Ovary (tissue), 9 donors: Measurements from ENCODE around the gene HIRIP3. TPM values are rescaled to one million over a fixed set of nuclear protein-coding genes. Genes with fewer than 3 reads are reported as not detected.

Experiments used
- DNase-seq, 5 donors: peaks; one replicate each; pipeline ENCODE4 v3.0.0-alpha.2; 2019 to 2020
- H3K27ac ChIP-seq, 2 donors: fragments of 200-600 bp; one replicate each; pipeline versions ENCODE4 v1.5.1 to v1.8.0; 2019 to 2022
- H3K27me3 ChIP-seq: fragments of 200-600 bp; one replicate; pipeline ENCODE4 v1.8.0; 2022
- H3K36me3 ChIP-seq: fragments of 200-600 bp; sonication (generic); one replicate; pipeline ENCODE4 v1.5.1; 2019
- H3K4me1 ChIP-seq: one replicate; pipeline ENCODE4 v1.8.1; 2013; ENCODE audit warnings: mild to moderate bottlenecking, moderate library complexity; ENCODE audit not compliant: insufficient read depth
- H3K4me3 ChIP-seq: fragments of 200-600 bp; sonication (generic); one replicate; pipeline ENCODE4 v1.5.1; 2017
- H3K9me3 ChIP-seq, 2 donors: fragments of 200-600 bp in 1 of 2; sonication (generic) in 1 of 2; one replicate each; pipeline versions ENCODE4 v1.5.1 to v1.8.1; 2013 to 2019; ENCODE audit warnings: mild to moderate bottlenecking in 1 of 2, moderate library complexity in 1 of 2
- CTCF ChIP-seq, 3 donors: fragments of 450-650 bp in 2 of 3; fragments of 200-600 bp in 1 of 3; IDR thresholded peaks; one replicate each; pipeline versions ENCODE4 v1.5.1 to v1.8.0; 2016 to 2022; ENCODE audit warnings: antibody characterized with exemption in 3 of 3, mild to moderate bottlenecking in 1 of 3
- EP300 ChIP-seq: sonication (generic); formaldehyde crosslinking; IDR thresholded peaks from one replicate; pipeline ENCODE4 v1.6.1; 2017; ENCODE audit warnings: antibody characterized with exemption
- POLR2A ChIP-seq: fragments of 450-650 bp; IDR thresholded peaks from one replicate; pipeline ENCODE4 v1.6.1; 2017; ENCODE audit warnings: antibody characterized with exemption, mild to moderate bottlenecking, moderate library complexity
- WGBS, 3 donors: extraction: QIAGEN DNeasy Blood & Tissue Kit in 1 of 3; methylation state at CpG; one replicate each; pipeline versions ENCODE4 v1.1.5 to v1.1.7; 2013 to 2017; 5-methylcytosine and 5-hydroxymethylcytosine counted together
- intact Hi-C, 4 donors: fragments of 100-400 bp; cut with DNase I; formaldehyde crosslinking; loops; one replicate each; pipeline versions ENCODE4 v1.11.0 to v1.15.1; 2022 to 2023
- polyA plus RNA-seq, 2 donors: library from polyadenylated mRNA; stranded (reverse); fragments of 200-250 nt in 1 of 2; fragments of 350-450 nt in 1 of 2; fragmentation: Illumina TruSeq in 1 of 2; extraction: RNeasy Lipid Tissue Mini Kit (QIAGEN cat#74804) in 1 of 2; gene quantifications; one replicate each; pipeline ENCODE4 v1.2.3, GENCODE V29; 2013 to 2014
- total RNA-seq, 7 donors: library from RNA; depleted of rRNA in 2 of 7; stranded (reverse); fragments of >200 nt in 2 of 7; fragmentation: NEBNext Ultra II Directional in 3 of 7; extraction: Animal tissue kit (Norgen Biotek cat#: 25700) in 3 of 7; gene quantifications; one replicate each; pipeline versions ENCODE4 v1.1.0 to v1.2.4, GENCODE V29; 2016 to 2023
- donor health status: DM: no; HTN: no; CAD: no; lungs with moderate emphysema.
- donor health status: DM: no; HTN: no; CAD: no.
- donor health status: Bipolar disorder and iron deficiency.
- donor health status: DM: yes; HTN: yes; CAD: no.
- donor health status: DM: no; HTN: no; CAD: no.
- donor health status: DM: yes; HTN: yes; CAD: no.

The HIRIP3 gene
- total and polyA plus RNA-seq, 9 donors = 11.8 to 22.7 (median 17.1) TPM

- intact Hi-C loops = loop anchor here in 3 of 4 donors (10.0 kb wide), 2 partner anchors 301 to 331 kb away; no protein-coding TSS in a partner anchor
- Histone ChIP-seq H3K4me3 (no peak overlapping the region), H3K9me3 (no peaks in the 10 kb centered on the region), H3K4me1 (no peaks in the 10 kb centered on the region), H3K27ac (no peak overlapping the region), H3K36me3 (no peaks in the 10 kb centered on the region), H3K27me3 (no peaks in the 10 kb centered on the region)
- no peak for DNase-seq
- WGBS, 3 donors = 49 to 58% (median 50%) methylated on average over 7 of the region's 7 CpGs
- TF ChIP-seq EP300 (no peak), CTCF (IDR thresholded peaks at IDR 0.05) (no peak), POLR2A (no peak)
Observed at GRCh38 chr16:30025574-30025973, 30.2 kb upstream of the HIRIP3 start.

- no peak overlapping the region for H3K4me3 ChIP-seq
- TF ChIP-seq EP300 = no peak
- TF ChIP-seq POLR2A = no peak
- no peak for TF ChIP-seq CTCF (IDR thresholded peaks at IDR 0.05)
- no peaks in the 10 kb centered on the region for H3K4me1 ChIP-seq
- peak in 1 of 5 donors; percentile 28 for DNase-seq
- intact Hi-C loops = loop anchor here in 3 of 4 donors (10.0 kb wide), 2 partner anchors 300 to 330 kb away; no protein-coding TSS in a partner anchor
- H3K9me3 ChIP-seq = no peaks in the 10 kb centered on the region
- H3K27me3 ChIP-seq = no peaks in the 10 kb centered on the region
- 52 to 61% (median 61%) methylated on average over 20 of the region's 20 CpGs for WGBS, 3 donors
- no peak overlapping the region for H3K27ac ChIP-seq
- H3K36me3 ChIP-seq = no peaks in the 10 kb centered on the region
Observed at GRCh38 chr16:30025156-30025555, 29.7 kb upstream of the HIRIP3 start.

GRCh38 chr16:30024451-30024850 is 29.0 kb upstream of the HIRIP3 start:
- TF ChIP-seq POLR2A (no peak), CTCF (IDR thresholded peaks at IDR 0.05) (no peak), EP300 (no peak)
- Histone ChIP-seq H3K9me3 (no peaks in the 10 kb centered on the region), H3K4me1 (no peaks in the 10 kb centered on the region), H3K27ac (no peak overlapping the region), H3K27me3 (no peaks in the 10 kb centered on the region), H3K4me3 (no peak overlapping the region), H3K36me3 (no peaks in the 10 kb centered on the region)
- WGBS, 3 donors = 66 to 73% (median 67%) methylated on average over 16 of the region's 16 CpGs
- intact Hi-C loops = loop anchor here in 3 of 4 donors (10.0 kb wide), 2 partner anchors 300 to 330 kb away; no protein-coding TSS in a partner anchor
- no peak for DNase-seq

- H3K36me3 ChIP-seq = no peaks in the 10 kb centered on the region
- no peak for DNase-seq
- no peaks in the 10 kb centered on the region for H3K4me1 ChIP-seq
- no peak for TF ChIP-seq POLR2A
- TF ChIP-seq CTCF (IDR thresholded peaks at IDR 0.05) = no peak
- no peak for TF ChIP-seq EP300
- WGBS, 3 donors = 78 to 83% (median 82%) methylated on average over 11 of the region's 11 CpGs
- no peaks in the 10 kb centered on the region for H3K27me3 ChIP-seq
- no peak overlapping the region for H3K4me3 ChIP-seq
- intact Hi-C loops = loop anchor here in 3 of 4 donors (2.0 to 10.0 kb wide), 3 partner anchors 299 to 329 kb away; no protein-coding TSS in a partner anchor
- no peaks in the 10 kb centered on the region for H3K9me3 ChIP-seq
- H3K27ac ChIP-seq = no peak overlapping the region
Observed at GRCh38 chr16:30023586-30023985, 28.2 kb upstream of the HIRIP3 start.
